ENCODE data around the gene UBN1.

The UBN1 gene

GRCh38 chr16:4811242-4811641 is 36.0 kb upstream of the UBN1 start:
- no peaks in the 10 kb centered on the region for H3K27me3 Mint-ChIP-seq (ENCODE audit: low read depth)
- no peaks in the 10 kb centered on the region for H3K9me3 Mint-ChIP-seq
- no peak overlapping the region for H3K27ac Mint-ChIP-seq
- H3K36me3 Mint-ChIP-seq (ENCODE audit: low read depth) = peaks cover 36% of the 10 kb centered on the region
- H3K4me3 Mint-ChIP-seq = no peak overlapping the region
- H3K4me1 Mint-ChIP-seq (ENCODE audit: low read depth) = peaks cover 2% of the 10 kb centered on the region

GRCh38 chr16:4811773-4812172 is 35.5 kb upstream of the UBN1 start:
- Mint-ChIP-seq H3K4me1 (ENCODE audit: low read depth) (peaks cover 2% of the 10 kb centered on the region), H3K27ac (peak overlapping the region; percentile 29), H3K36me3 (ENCODE audit: low read depth) (peaks cover 40% of the 10 kb centered on the region), H3K4me3 (no peak overlapping the region), H3K9me3 (no peaks in the 10 kb centered on the region), H3K27me3 (ENCODE audit: low read depth) (no peaks in the 10 kb centered on the region)

GRCh38 chr16:4813251-4814003 is 33.9 kb upstream of the UBN1 start:
- Mint-ChIP-seq H3K4me3 (no peak overlapping the region), H3K27ac (peak overlapping the region; percentile 21), H3K4me1 (ENCODE audit: low read depth) (peaks cover 2% of the 10 kb centered on the region), H3K27me3 (ENCODE audit: low read depth) (no peaks in the 10 kb centered on the region), H3K36me3 (ENCODE audit: low read depth) (peaks cover 38% of the 10 kb centered on the region), H3K9me3 (no peaks in the 10 kb centered on the region)

- Mint-ChIP-seq H3K27ac (no peak overlapping the region), H3K9me3 (no peaks in the 10 kb centered on the region), H3K36me3 (ENCODE audit: low read depth) (peaks cover 40% of the 10 kb centered on the region), H3K4me1 (ENCODE audit: low read depth) (peaks cover 2% of the 10 kb centered on the region), H3K27me3 (ENCODE audit: low read depth) (no peaks in the 10 kb centered on the region), H3K4me3 (no peak overlapping the region)
Observed at GRCh38 chr16:4814046-4814445, 33.2 kb upstream of the UBN1 start.

GRCh38 chr16:4814542-4815173 is 32.6 kb upstream of the UBN1 start:
- peaks cover 2% of the 10 kb centered on the region for H3K4me1 Mint-ChIP-seq (ENCODE audit: low read depth)
- no peak overlapping the region for H3K27ac Mint-ChIP-seq
- no peaks in the 10 kb centered on the region for H3K27me3 Mint-ChIP-seq (ENCODE audit: low read depth)
- H3K9me3 Mint-ChIP-seq = no peaks in the 10 kb centered on the region
- H3K36me3 Mint-ChIP-seq (ENCODE audit: low read depth) = peaks cover 43% of the 10 kb centered on the region
- H3K4me3 Mint-ChIP-seq = no peak overlapping the region

- Mint-ChIP-seq H3K9me3 (no peaks in the 10 kb centered on the region), H3K27me3 (ENCODE audit: low read depth) (no peaks in the 10 kb centered on the region), H3K36me3 (ENCODE audit: low read depth) (peaks cover 44% of the 10 kb centered on the region), H3K4me1 (ENCODE audit: low read depth) (no peaks in the 10 kb centered on the region), H3K27ac (no peak overlapping the region), H3K4me3 (no peak overlapping the region)
Observed at GRCh38 chr16:4820652-4821051, 26.6 kb upstream of the UBN1 start.

GRCh38 chr16:4825196-4825595 is 22.1 kb upstream of the UBN1 start:
- H3K27ac Mint-ChIP-seq = no peak overlapping the region
- H3K36me3 Mint-ChIP-seq (ENCODE audit: low read depth) = peaks cover 46% of the 10 kb centered on the region
- H3K27me3 Mint-ChIP-seq (ENCODE audit: low read depth) = no peaks in the 10 kb centered on the region
- H3K9me3 Mint-ChIP-seq = no peaks in the 10 kb centered on the region
- H3K4me1 Mint-ChIP-seq (ENCODE audit: low read depth) = peaks cover 2% of the 10 kb centered on the region
- no peak overlapping the region for H3K4me3 Mint-ChIP-seq

GRCh38 chr16:4826526-4826925 is 20.8 kb upstream of the UBN1 start:
- Mint-ChIP-seq H3K36me3 (ENCODE audit: low read depth) (peaks cover 53% of the 10 kb centered on the region), H3K27me3 (ENCODE audit: low read depth) (no peaks in the 10 kb centered on the region), H3K4me1 (ENCODE audit: low read depth) (peaks cover 2% of the 10 kb centered on the region), H3K9me3 (no peaks in the 10 kb centered on the region), H3K27ac (no peak overlapping the region), H3K4me3 (no peak overlapping the region)

GRCh38 chr16:4826980-4827379 is 20.3 kb upstream of the UBN1 start:
- Mint-ChIP-seq H3K27me3 (ENCODE audit: low read depth) (no peaks in the 10 kb centered on the region), H3K9me3 (no peaks in the 10 kb centered on the region), H3K4me1 (ENCODE audit: low read depth) (peaks cover 2% of the 10 kb centered on the region), H3K4me3 (no peak overlapping the region), H3K36me3 (ENCODE audit: low read depth) (peaks cover 53% of the 10 kb centered on the region), H3K27ac (no peak overlapping the region)

GRCh38 chr16:4828567-4829321 is 18.5 kb upstream of the UBN1 start:
- H3K27me3 Mint-ChIP-seq (ENCODE audit: low read depth) = no peaks in the 10 kb centered on the region
- no peak overlapping the region for H3K27ac Mint-ChIP-seq
- H3K36me3 Mint-ChIP-seq (ENCODE audit: low read depth) = peaks cover 57% of the 10 kb centered on the region
- H3K9me3 Mint-ChIP-seq = no peaks in the 10 kb centered on the region
- H3K4me1 Mint-ChIP-seq (ENCODE audit: low read depth) = peaks cover 2% of the 10 kb centered on the region
- H3K4me3 Mint-ChIP-seq = no peak overlapping the region

GRCh38 chr16:4830408-4830807 is 16.9 kb upstream of the UBN1 start:
- H3K4me1 Mint-ChIP-seq (ENCODE audit: low read depth) = peaks cover 2% of the 10 kb centered on the region
- peaks cover 46% of the 10 kb centered on the region for H3K36me3 Mint-ChIP-seq (ENCODE audit: low read depth)
- H3K27ac Mint-ChIP-seq = no peak overlapping the region
- H3K27me3 Mint-ChIP-seq (ENCODE audit: low read depth) = no peaks in the 10 kb centered on the region
- no peak overlapping the region for H3K4me3 Mint-ChIP-seq
- no peaks in the 10 kb centered on the region for H3K9me3 Mint-ChIP-seq

- no peak overlapping the region for H3K27ac Mint-ChIP-seq
- no peaks in the 10 kb centered on the region for H3K27me3 Mint-ChIP-seq (ENCODE audit: low read depth)
- H3K4me3 Mint-ChIP-seq = no peak overlapping the region
- peaks cover 46% of the 10 kb centered on the region for H3K36me3 Mint-ChIP-seq (ENCODE audit: low read depth)
- H3K4me1 Mint-ChIP-seq (ENCODE audit: low read depth) = peaks cover 2% of the 10 kb centered on the region
- H3K9me3 Mint-ChIP-seq = no peaks in the 10 kb centered on the region
Observed at GRCh38 chr16:4831616-4832015, 15.7 kb upstream of the UBN1 start.

- peaks cover 2% of the 10 kb centered on the region for H3K4me1 Mint-ChIP-seq (ENCODE audit: low read depth)
- peaks cover 46% of the 10 kb centered on the region for H3K36me3 Mint-ChIP-seq (ENCODE audit: low read depth)
- H3K27me3 Mint-ChIP-seq (ENCODE audit: low read depth) = no peaks in the 10 kb centered on the region
- H3K27ac Mint-ChIP-seq = no peak overlapping the region
- H3K4me3 Mint-ChIP-seq = no peak overlapping the region
- H3K9me3 Mint-ChIP-seq = no peaks in the 10 kb centered on the region
Observed at GRCh38 chr16:4832698-4833343, 14.5 kb upstream of the UBN1 start.

GRCh38 chr16:4833584-4833983 is 13.7 kb upstream of the UBN1 start:
- Mint-ChIP-seq H3K36me3 (ENCODE audit: low read depth) (peaks cover 45% of the 10 kb centered on the region), H3K27ac (no peak overlapping the region)

More at GRCh38 chr16:4833584-4833983, 13.7 kb upstream of the UBN1 start:
- H3K9me3 Mint-ChIP-seq = no peaks in the 10 kb centered on the region
- H3K27me3 Mint-ChIP-seq (ENCODE audit: low read depth) = no peaks in the 10 kb centered on the region
- H3K4me3 Mint-ChIP-seq = no peak overlapping the region
- H3K4me1 Mint-ChIP-seq (ENCODE audit: low read depth) = peaks cover 2% of the 10 kb centered on the region

Data from T-helper 1 cell treated with Interleukin-12 subunit alpha and Interleukin-12 subunit beta and Interleukin-4 antibody, amounts not matched to agents 30 μg/mL and 1 μg/mL, for 36 hours (primary cell).